Brain microvascular endothelial cell (primary cell): Measurements from ENCODE around the gene LAMB1.

Experiments used
- DNase-seq: peaks from one replicate; pipeline ENCODE4 v3.0.0-alpha.2; 2020
- H3K27ac ChIP-seq: fragments of 250-450 bp; sonication (Bioruptor Pico); 2 replicates; pipeline ENCODE4 v1.5.1; 2020; ENCODE audit warnings: mild to moderate bottlenecking, moderate library complexity
- H3K27me3 ChIP-seq: fragments of 250-450 bp; sonication (Bioruptor Pico); replicated peaks from 2 replicates; pipeline ENCODE4 v1.5.1; 2020; ENCODE audit warnings: mild to moderate bottlenecking
- H3K36me3 ChIP-seq: fragments of 250-450 bp; sonication (Bioruptor Pico); replicated peaks from 2 replicates; pipeline ENCODE4 v1.5.1; 2020; ENCODE audit warnings: mild to moderate bottlenecking
- H3K4me3 ChIP-seq: 2 replicates; pipeline ENCODE4 v1.5.1; 2011; ENCODE audit warnings: low read depth, mild to moderate bottlenecking, control low read depth, low read length, moderate library complexity
- CTCF ChIP-seq: IDR thresholded peaks from 2 replicates; pipeline ENCODE4 v1.5.1; 2011; ENCODE audit warnings: low read depth, mild to moderate bottlenecking, moderate library complexity, low read length, control low read depth, inconsistent platforms; ENCODE audit errors: missing control alignments
- in situ Hi-C: cut with HindIII; loops from 2 replicates; pipeline ENCODE4 v1.10.0; 2017; ENCODE audit warnings: low sequenced_read_pairs, low pct_ligation_motif_present

Gene LAMB1

GRCh38 chr7:108002726-108003598, at the start of gene LAMB1:
LAMB1 (minus strand) TSS chr7:108003161; CDS start chr7:108002885, 276 bp downstream.
- H3K27ac ChIP-seq: peak within 1 kb of the TSS; percentile 72
- in situ Hi-C loops: loop anchor here (25.0 kb wide), 1 partner anchor 134 kb away; the partner anchor contains the start of gene LAMB4
- H3K4me3 ChIP-seq: peak within 1 kb of the TSS; percentile 89
- DNase-seq: peak; percentile 83
- no peaks in the 10 kb centered on the region for H3K27me3 ChIP-seq
- TF ChIP-seq CTCF: no peak
- peaks cover 26% of the 10 kb centered on the region for H3K36me3 ChIP-seq

DNA sequence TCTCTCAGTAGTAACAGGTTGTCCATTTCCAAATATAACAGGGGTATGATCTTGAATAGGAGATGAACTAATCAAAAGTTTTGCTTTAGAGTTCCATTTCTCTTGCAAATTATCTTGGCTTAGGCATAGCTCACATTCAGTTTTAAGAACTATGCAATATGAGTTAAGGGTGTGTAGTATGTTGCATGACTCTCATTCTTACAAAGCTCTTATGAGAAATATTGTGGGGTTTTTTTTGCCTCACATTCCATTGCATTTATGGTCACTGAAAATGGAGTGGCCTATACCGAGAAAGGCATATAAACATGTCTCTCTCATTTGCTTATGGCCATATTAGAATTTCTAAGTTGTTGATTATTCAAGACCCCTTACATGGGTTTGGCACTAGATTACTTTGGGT, 48.5 kb upstream of the LAMB1 start:
- H3K4me3 ChIP-seq: no peak overlapping the region
- no peaks in the 10 kb centered on the region for H3K27me3 ChIP-seq
- in situ Hi-C loops: no loop called here
- no peak for TF ChIP-seq CTCF
- no peaks in the 10 kb centered on the region for H3K36me3 ChIP-seq
- H3K27ac ChIP-seq: no peak overlapping the region
- DNase-seq: no peak

- H3K27ac ChIP-seq: no peak overlapping the region
- in situ Hi-C loops: no loop called here
- no peak overlapping the region for H3K4me3 ChIP-seq
- no peaks in the 10 kb centered on the region for H3K36me3 ChIP-seq
- no peak for TF ChIP-seq CTCF
- no peaks in the 10 kb centered on the region for H3K27me3 ChIP-seq
- no peak for DNase-seq
These were observed 47.0 kb upstream of the LAMB1 start for GRCh38 chr7:108049962-108050361.

DNA sequence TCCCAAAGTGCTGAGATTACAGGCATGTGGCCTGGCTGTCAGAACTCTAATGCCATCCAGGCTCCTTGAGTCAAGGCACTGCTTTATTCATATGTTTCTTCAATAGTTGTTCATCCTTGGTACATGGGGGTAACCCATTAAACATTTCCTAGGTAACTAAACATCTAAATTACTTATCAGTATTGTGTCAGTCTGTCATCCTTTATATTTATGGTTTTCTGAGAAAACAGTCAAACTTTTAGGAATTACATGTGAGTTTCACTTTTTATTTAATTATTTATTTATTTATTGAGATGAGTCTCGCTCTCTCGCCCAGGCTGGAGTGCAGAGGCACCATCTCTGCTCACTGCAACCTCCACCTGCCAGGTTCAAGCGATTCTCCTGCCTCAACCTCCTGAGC, 45.5 kb upstream of the LAMB1 start:
- TF ChIP-seq CTCF: no peak
- in situ Hi-C loops: no loop called here
- Histone ChIP-seq H3K36me3 (no peaks in the 10 kb centered on the region), H3K27ac (no peak overlapping the region), H3K4me3 (no peak overlapping the region), H3K27me3 (no peaks in the 10 kb centered on the region)
- no peak for DNase-seq

DNA sequence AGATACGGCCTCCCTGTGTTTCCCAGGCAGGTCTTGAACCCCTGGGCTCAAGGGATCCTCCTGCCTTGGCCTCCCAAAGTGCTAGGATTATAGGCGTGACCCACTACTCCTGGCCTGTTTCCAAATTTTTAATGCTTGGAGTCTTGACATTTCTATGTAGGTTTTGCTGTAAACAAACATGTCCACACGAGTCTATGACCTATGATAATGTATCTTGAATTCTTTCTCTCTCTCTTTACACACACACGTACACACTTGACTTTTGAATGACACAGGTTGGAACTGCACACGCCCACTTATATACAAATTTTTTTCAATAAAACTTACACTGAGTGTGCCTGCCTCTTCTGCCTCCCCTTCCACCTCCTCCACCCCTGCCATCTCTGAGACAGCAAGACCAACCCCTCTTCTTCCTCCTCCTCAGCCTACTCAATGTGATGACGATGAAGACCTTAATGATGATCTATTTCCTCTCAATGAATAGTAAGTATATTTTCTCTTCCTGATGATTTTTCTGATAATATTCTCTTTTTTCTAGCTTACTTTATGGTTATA, 44.1 kb upstream of the LAMB1 start:
- in situ Hi-C loops: no loop called here
- H3K27ac ChIP-seq: no peak overlapping the region
- no peak overlapping the region for H3K4me3 ChIP-seq
- no peaks in the 10 kb centered on the region for H3K36me3 ChIP-seq
- H3K27me3 ChIP-seq: no peaks in the 10 kb centered on the region
- TF ChIP-seq CTCF: no peak
- DNase-seq: no peak

DNA sequence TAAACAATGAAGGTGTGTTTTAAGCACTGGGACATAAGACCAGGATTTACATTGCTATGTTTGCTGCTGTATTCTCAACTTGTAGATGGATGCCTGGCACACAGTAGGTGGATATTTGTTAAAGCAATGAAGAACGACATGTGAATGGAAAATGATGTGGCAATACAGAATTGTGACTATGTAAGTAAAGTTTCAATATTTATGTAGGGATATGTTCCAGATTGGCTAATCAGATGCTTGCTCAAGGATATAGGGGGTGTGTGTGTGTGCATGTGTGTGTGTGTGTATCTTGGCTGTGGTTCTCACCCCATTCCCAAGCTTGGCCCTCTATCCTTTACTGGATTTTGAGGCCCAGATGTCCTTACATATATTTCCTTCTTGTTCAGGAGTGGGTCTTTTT, 42.7 kb upstream of the LAMB1 start:
- H3K27ac ChIP-seq: peak overlapping the region; percentile 45
- TF ChIP-seq CTCF: no peak
- no peaks in the 10 kb centered on the region for H3K36me3 ChIP-seq
- no peak overlapping the region for H3K4me3 ChIP-seq
- in situ Hi-C loops: no loop called here
- no peaks in the 10 kb centered on the region for H3K27me3 ChIP-seq
- DNase-seq: no peak
